HG03175 (cell line): ENCODE measurements around the gene ITGA2B.

Experiments used
- ATAC-seq: cut with Tn5 transposase; IDR thresholded peaks from one replicate; pipeline ENCODE4 v1.9.1; 2021; ENCODE audit warnings: mild to moderate bottlenecking, moderate library complexity; ENCODE audit not compliant: unreplicated experiment

ITGA2B gene

GRCh38 chr17:44389281-44389680 lies at the start of gene ITGA2B:
Gene ITGA2B, minus strand, starts transcription at chr17:44389649. Its CDS starts 176 bp downstream, at chr17:44389473.
- ATAC-seq, result no peak

- no peak for ATAC-seq
Measured at GRCh38 chr17:44439168-44439567, 49.7 kb upstream of the ITGA2B start.

GRCh38 chr17:44438636-44439035 lies 49.2 kb upstream of the ITGA2B start:
- ATAC-seq, result no peak

- ATAC-seq, result no peak
Measured at GRCh38 chr17:44436336-44436735, 46.9 kb upstream of the ITGA2B start.

GRCh38 chr17:44432254-44433157 lies 43.1 kb upstream of the ITGA2B start:
- no peak for ATAC-seq

- ATAC-seq, result no peak
Measured at GRCh38 chr17:44424828-44425461, 35.5 kb upstream of the ITGA2B start.

GRCh38 chr17:44417553-44417952 lies 28.1 kb upstream of the ITGA2B start:
- ATAC-seq, result no peak

- ATAC-seq, result no peak
Measured at GRCh38 chr17:44416558-44417289, 27.3 kb upstream of the ITGA2B start.

GRCh38 chr17:44414394-44415155 lies 25.1 kb upstream of the ITGA2B start:
- ATAC-seq, result no peak

- no peak for ATAC-seq
Measured at GRCh38 chr17:44409309-44410028, 20.0 kb upstream of the ITGA2B start.

- no peak for ATAC-seq
Measured at GRCh38 chr17:44408786-44409185, 19.3 kb upstream of the ITGA2B start.

GRCh38 chr17:44402564-44403172 lies 13.2 kb upstream of the ITGA2B start:
- ATAC-seq, result peak; percentile 46

- no peak for ATAC-seq
Measured at GRCh38 chr17:44400226-44400847, 10.9 kb upstream of the ITGA2B start.

- ATAC-seq, result no peak
Measured at GRCh38 chr17:44398692-44399691, 9.5 kb upstream of the ITGA2B start.

- no peak for ATAC-seq
Measured at GRCh38 chr17:44397479-44398440, 8.3 kb upstream of the ITGA2B start.

- no peak for ATAC-seq
Measured at GRCh38 chr17:44396946-44397345, 7.5 kb upstream of the ITGA2B start.

GRCh38 chr17:44394833-44395232 lies 5.4 kb upstream of the ITGA2B start:
- no peak for ATAC-seq
